HG02763 (cell line): Measurements from ENCODE around the gene PILRB.

Experiments used
- ATAC-seq: cut with Tn5 transposase; IDR thresholded peaks from one replicate; pipeline ENCODE4 v1.9.1; 2021; ENCODE audit warnings: mild to moderate bottlenecking, moderate library complexity; ENCODE audit not compliant: unreplicated experiment

PILRB gene

DNA sequence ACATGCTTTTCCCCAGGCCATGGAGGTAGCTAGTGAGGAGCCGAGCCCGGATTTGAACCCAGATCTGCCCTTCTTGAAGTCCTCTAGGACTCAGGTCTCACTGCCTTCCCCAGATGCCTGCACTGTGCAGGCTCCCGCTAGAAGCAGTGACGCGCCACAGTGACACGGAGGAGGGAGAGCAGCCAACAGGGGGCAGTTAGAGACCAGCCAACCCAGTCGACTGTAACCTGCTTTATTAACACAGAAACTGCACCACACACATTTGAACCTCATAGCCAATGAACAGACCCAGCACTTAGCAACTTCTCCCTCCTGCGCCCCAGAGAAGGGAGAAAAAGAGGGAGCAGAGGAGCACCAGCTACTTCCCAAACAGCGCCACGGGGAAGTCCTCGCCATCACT is 42.7 kb downstream of the PILRB start:
- ATAC-seq: no peak

DNA sequence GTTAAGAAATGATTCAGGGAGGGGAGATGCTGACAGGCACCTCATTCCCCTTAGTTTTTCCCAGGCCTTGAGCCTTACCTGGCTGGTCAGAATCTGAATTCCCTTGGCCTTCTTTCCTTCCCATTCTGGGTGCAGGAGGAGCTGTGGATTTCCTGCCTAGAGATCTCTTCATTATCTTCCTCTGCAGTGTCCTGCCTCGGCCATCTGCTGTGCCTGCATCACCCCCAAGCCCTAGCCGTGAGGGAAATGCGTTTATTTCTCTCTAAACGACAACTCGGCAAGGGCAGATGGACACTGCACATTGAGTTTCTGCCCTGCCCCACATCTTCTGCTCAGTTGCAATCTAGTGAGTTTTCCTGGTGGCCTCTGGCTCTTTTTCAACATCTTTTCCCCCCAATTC is 43.9 kb downstream of the PILRB start:
- ATAC-seq: no peak

DNA sequence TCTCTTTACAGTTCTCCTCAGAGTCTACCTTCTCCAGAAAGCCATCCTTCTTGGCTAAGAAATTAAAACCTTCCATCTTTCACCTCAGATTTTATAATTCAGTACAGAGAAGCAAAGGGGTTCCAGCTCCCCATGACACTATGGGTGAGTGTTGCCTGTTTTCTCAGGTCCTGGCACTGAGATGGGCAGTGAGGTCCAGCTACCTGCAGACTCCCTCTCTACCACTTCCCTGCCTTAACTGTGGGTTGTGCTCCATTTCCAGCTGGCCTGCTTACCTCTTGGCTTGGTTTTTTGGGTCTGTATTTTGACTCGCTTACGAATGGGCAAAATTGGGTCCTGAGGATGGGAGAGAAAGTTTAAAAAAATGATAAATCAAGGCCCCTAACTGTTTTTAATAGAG is 44.3 kb downstream of the PILRB start:
- no peak for ATAC-seq

DNA sequence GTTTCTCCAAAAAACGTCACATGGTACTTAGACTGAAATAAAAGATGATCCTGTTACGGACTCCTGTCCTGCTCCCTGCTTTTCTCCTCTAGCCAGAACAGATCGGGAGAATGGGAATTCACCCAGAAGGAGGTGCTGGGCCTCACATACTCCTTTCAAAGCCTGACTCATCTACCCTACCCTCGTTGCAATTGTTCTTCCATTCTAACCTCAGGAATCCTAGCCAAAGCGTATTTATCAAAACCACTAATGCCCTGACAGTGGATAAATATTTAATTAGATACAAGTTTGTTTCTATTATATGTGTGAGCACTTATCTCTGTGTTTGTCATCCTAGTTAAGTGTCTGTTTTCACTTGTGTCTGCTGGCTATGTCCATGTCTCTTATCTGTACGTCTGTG is 48.9 kb downstream of the PILRB start:
- ATAC-seq: no peak

DNA sequence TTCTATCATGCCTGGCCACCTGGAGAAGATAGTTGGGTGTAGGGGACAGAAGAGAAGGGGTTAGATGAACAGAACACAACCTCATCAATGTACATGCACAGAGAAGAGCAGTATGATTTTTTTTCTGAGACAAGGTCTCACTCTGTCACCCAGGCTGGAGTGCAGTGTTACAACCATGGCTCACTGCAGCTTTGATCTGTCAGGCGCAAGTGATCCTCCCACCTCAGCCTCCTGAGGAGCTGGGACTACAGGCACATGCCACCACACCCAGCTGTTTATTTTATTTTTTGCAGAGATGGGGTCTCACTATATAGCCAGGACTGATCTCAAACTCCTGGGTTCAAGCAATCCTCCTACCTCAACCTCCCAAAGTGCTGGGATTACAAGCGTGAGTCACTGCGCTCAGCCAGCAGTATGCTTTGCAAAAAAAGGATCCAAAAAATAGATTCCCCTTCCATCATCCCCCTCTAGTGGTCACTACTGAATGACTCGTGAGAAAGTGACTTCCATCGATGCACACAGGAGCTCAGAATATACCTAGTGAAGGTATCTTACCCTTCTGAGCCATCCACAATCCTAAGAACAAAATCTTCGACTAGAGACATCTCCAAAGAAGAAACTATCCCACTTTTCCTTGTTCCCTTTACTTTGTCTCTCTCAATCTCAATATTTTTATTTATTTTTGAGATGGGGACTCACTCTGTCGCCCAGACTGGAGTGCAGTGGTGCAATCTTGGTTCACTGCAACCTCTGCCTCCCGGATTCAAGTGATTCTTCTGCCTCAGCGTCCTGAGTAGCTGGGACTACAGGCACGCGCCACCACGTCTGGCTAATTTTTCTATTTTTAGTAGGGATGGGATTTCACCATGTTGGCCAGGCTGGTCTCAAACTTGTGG is 49.6 kb downstream of the PILRB start:
- ATAC-seq: no peak

DNA sequence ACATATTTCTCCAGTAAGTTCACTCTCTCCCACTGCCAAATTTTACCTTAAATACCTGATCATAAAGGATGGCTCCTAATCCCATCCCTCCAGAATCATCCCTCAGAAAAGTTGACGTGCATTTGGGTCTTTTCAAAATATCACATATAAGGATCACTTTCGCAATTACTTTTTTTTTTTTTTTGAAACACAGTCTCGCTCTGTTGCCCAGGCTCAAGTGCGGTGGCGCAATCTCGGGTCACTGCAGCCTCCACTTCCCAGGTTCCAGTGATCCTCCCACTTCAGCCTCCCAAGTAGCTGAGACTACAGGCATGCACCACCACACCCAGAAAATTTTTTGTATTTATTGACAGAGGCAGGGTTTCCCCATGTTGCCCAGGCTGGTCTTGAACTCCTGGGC is 53.2 kb downstream of the PILRB start:
- ATAC-seq: no peak

DNA sequence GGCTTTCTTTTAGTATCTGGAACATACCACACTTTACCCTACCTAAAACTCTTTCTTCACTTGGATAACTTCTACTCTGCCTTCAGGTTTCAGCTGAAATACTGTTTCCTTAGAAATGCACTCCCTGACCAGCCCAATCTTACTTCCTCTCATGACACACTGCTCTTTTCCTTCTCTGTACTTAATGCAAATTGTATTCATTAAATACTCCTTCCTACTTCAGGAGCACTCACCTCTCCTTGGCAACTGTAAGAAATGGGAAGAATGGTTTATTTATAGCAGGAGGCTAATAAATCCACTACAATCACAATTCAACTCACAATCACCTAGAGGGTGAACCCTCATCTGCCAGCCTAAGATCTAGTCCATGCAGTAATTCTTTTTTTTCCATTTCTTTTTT is 55.4 kb downstream of the PILRB start:
- ATAC-seq: no peak

DNA sequence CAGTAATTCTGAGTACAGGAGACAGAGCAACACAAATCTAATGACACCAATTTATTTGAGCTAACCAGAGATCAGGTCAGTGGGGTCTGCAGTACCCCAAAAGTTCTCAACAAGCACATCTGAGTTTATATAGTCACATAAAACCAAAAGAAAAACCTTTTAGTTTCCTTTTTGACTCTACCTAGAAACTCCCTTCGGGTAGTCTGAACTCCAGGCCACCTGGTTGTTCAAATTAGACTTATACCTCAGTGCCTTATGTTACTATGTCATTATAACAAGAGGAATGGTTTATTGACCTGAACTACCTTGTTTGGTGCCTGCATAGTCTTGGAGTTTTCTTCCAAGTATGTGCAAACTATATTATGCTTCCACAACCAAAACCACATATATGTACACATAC is 56.0 kb downstream of the PILRB start:
- no peak for ATAC-seq

DNA sequence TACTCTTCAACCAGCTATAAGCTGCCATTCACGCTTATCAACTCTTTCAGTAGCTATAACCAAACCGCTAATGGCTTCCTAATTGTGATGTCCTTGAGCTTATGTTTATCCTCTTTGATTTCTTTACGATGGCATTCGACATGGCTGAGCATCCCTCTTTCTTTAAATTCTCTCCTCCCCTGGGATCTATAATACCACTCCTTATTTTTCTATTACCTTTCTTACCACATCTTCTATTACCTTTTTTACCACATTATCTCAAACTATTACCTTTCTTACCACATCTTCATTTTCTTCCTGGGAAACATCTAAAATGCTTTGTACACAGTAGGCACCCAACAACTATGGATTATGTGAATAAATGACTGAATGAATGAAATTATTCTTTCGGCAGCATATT is 57.5 kb downstream of the PILRB start:
- no peak for ATAC-seq
